T-helper 22 cell (primary cell): ENCODE data around the gene RXRA.

Experiments
- DNase-seq: peaks from one replicate; pipeline ENCODE4 v3.0.0-alpha.2; 2020; ENCODE audit warnings: low read depth

The RXRA gene

GRCh38 chr9:134324359-134325095 lies 1.7 kb upstream of the RXRA start:
- no peak for DNase-seq

- DNase-seq = no peak
These were observed 1.0 kb upstream of the RXRA start for GRCh38 chr9:134325096-134325812.

- no peak for DNase-seq
These were observed 708 bp downstream of the RXRA start for GRCh38 chr9:134326724-134327601.

GRCh38 chr9:134327671-134328231 lies 1.5 kb downstream of the RXRA start:
- DNase-seq = no peak

- no peak for DNase-seq
These were observed 2.1 kb downstream of the RXRA start for GRCh38 chr9:134328341-134328840.

- no peak for DNase-seq
These were observed 2.8 kb downstream of the RXRA start for GRCh38 chr9:134328841-134329575.

- DNase-seq = no peak
These were observed 3.3 kb downstream of the RXRA start for GRCh38 chr9:134329576-134329855.

- no peak for DNase-seq
These were observed 3.6 kb downstream of the RXRA start for GRCh38 chr9:134329886-134330285.

GRCh38 chr9:134330590-134330989 lies 4.3 kb downstream of the RXRA start:
- no peak for DNase-seq

GRCh38 chr9:134331186-134332025 lies 5.2 kb downstream of the RXRA start:
- DNase-seq = no peak

GRCh38 chr9:134332266-134332665 lies 6.0 kb downstream of the RXRA start:
- DNase-seq = no peak

- DNase-seq = no peak
These were observed 6.6 kb downstream of the RXRA start for GRCh38 chr9:134332841-134333233.

GRCh38 chr9:134333234-134333873 lies 7.1 kb downstream of the RXRA start:
- DNase-seq = no peak

GRCh38 chr9:134333874-134334581 lies 7.8 kb downstream of the RXRA start:
- DNase-seq = no peak

GRCh38 chr9:134335061-134335460 lies 8.8 kb downstream of the RXRA start:
- DNase-seq = no peak

- no peak for DNase-seq
These were observed 9.4 kb downstream of the RXRA start for GRCh38 chr9:134335486-134336220.

- no peak for DNase-seq
These were observed 10.0 kb downstream of the RXRA start for GRCh38 chr9:134336228-134336627.

GRCh38 chr9:134336924-134337323 lies 10.7 kb downstream of the RXRA start:
- DNase-seq = no peak

- DNase-seq = no peak
These were observed 11.2 kb downstream of the RXRA start for GRCh38 chr9:134337469-134337868.
